Fibroblast of lung (primary cell): ENCODE data around the gene PKIG. TPM values are rescaled to one million over a fixed set of nuclear protein-coding genes. Genes with fewer than 3 reads are reported as not detected.
A peak's percentile ranks its signal among the peaks of the same experiment; 100 is the strongest.

Source experiments
- DNase-seq, 2 donors: peaks; one replicate each; pipeline versions ENCODE4 v3.0.0 to v3.0.0-alpha.2; 2010; ENCODE audit warnings: low read depth in 2 of 2
- H2AFZ ChIP-seq: 2 replicates; pipeline ENCODE4 v1.5.1; 2012; ENCODE audit warnings: low read length, control low read depth, inconsistent platforms
- H3K27ac ChIP-seq: 2 replicates; pipeline ENCODE4 v1.5.1; 2011; ENCODE audit warnings: low read length, control low read depth; ENCODE audit not compliant: insufficient read depth
- H3K27me3 ChIP-seq: 2 replicates; pipeline ENCODE4 v1.5.1; 2011; ENCODE audit warnings: mild to moderate bottlenecking, low read length; ENCODE audit not compliant: control insufficient read depth, insufficient read depth
- H3K36me3 ChIP-seq: 2 replicates; pipeline ENCODE4 v1.5.1; 2011; ENCODE audit warnings: low read length; ENCODE audit not compliant: control insufficient read depth, insufficient read depth
- H3K4me1 ChIP-seq: 2 replicates; pipeline ENCODE4 v1.5.1; 2011; ENCODE audit warnings: low read length; ENCODE audit not compliant: control insufficient read depth, insufficient read depth; ENCODE audit errors: extremely low read depth
- H3K4me2 ChIP-seq: 2 replicates; pipeline ENCODE4 v1.5.1; 2011; ENCODE audit warnings: low read length, control low read depth; ENCODE audit not compliant: insufficient read depth; ENCODE audit errors: extremely low read depth
- H3K4me3 ChIP-seq, 4 experiments: fragments of 200-600 bp in 1 of 4; sonication (generic) in 1 of 4; replicated peaks in 1 of 4; 2 replicates each; pipeline ENCODE4 v1.5.1; 2011 to 2016; ENCODE audit warnings: low read length in 4 of 4, low read depth in 3 of 4, mild to moderate bottlenecking in 3 of 4, control low read depth in 2 of 4, inconsistent platforms in 1 of 4, mixed read lengths in 1 of 4; ENCODE audit not compliant: insufficient read depth in 1 of 4; ENCODE audit errors: control extremely low read depth in 1 of 4
- H3K79me2 ChIP-seq: 2 replicates; pipeline ENCODE4 v1.5.1; 2012; ENCODE audit warnings: mild to moderate bottlenecking, low read length, inconsistent platforms; ENCODE audit not compliant: control insufficient read depth, insufficient read depth
- H3K9ac ChIP-seq: 2 replicates; pipeline ENCODE4 v1.5.1; 2011; ENCODE audit warnings: mild to moderate bottlenecking, low read length, control low read depth; ENCODE audit not compliant: insufficient read depth
- H3K9me3 ChIP-seq: 2 replicates; pipeline ENCODE4 v1.5.1; 2012; ENCODE audit warnings: low read depth, low read length; ENCODE audit not compliant: control insufficient read depth, insufficient read depth
- H4K20me1 ChIP-seq: 2 replicates; pipeline ENCODE4 v1.5.1; 2011; ENCODE audit warnings: low read length; ENCODE audit not compliant: control insufficient read depth, insufficient read depth; ENCODE audit errors: extremely low read depth
- CTCF ChIP-seq, 2 donors: IDR thresholded peaks in 1 of 2; conservative IDR thresholded peaks in 1 of 2; 1 replicate in 1 of 2; 2 replicates in 1 of 2; pipeline ENCODE4 v1.5.1; 2011 to 2012; ENCODE audit warnings: low read length in 2 of 2, control low read depth in 1 of 2, inconsistent platforms in 1 of 2, low read depth in 1 of 2, mild to moderate bottlenecking in 1 of 2
- EZH2 ChIP-seq: IDR thresholded peaks from 2 replicates; pipeline ENCODE4 v1.5.1; 2012; ENCODE audit warnings: low read length, control low read depth, mild to moderate bottlenecking; ENCODE audit errors: missing control alignments
- polyA plus RNA-seq, 2 donors: library from polyadenylated mRNA; depleted of rRNA in 1 of 2; stranded (reverse) in 1 of 2; unstranded in 1 of 2; fragments of >200 nt; gene quantifications; 2 replicates each; pipeline ENCODE4 v1.2.1, GENCODE V29; 2011 to 2012; ENCODE audit warnings: missing spikeins in 1 of 2
- total RNA-seq: library from RNA; depleted of rRNA; stranded (reverse); fragments of >200 nt; gene quantifications from 2 replicates; pipeline ENCODE4 v1.2.1, GENCODE V29; 2014

The PKIG gene
- total and polyA plus RNA-seq, 2 donors (not counting 1 experiment from before 2014, with no cell fraction given) = 192 to 234 TPM

GRCh38 chr20:44649976-44650375 is 67.6 kb downstream of the PKIG start:
- Histone ChIP-seq H3K36me3 (no peaks in the 10 kb centered on the region), H4K20me1 (no peaks in the 10 kb centered on the region), H2AFZ (no peak overlapping the region), H3K27me3 (peaks cover 11% of the 10 kb centered on the region), H3K4me3 (no peak overlapping the region), H3K9me3 (no peaks in the 10 kb centered on the region), H3K9ac (no peak overlapping the region), H3K4me2 (no peak overlapping the region), H3K79me2 (no peaks in the 10 kb centered on the region), H3K4me1 (peaks cover 8% of the 10 kb centered on the region), H3K27ac (no peak overlapping the region)
- TF ChIP-seq CTCF (conservative IDR thresholded peaks at IDR 0.05 in 1 of 2, IDR thresholded peaks at IDR 0.05 in 1 of 2; ENCODE audit: low read depth in 1 of 2, low read length in 2 of 2) (no peak), EZH2 (no peak)
- no peak for DNase-seq

GRCh38 chr20:44650771-44651433 is 68.5 kb downstream of the PKIG start:
- H3K4me2 ChIP-seq = peak overlapping the region; percentile 66
- TF ChIP-seq EZH2 = no peak
- TF ChIP-seq CTCF (conservative IDR thresholded peaks at IDR 0.05 in 1 of 2, IDR thresholded peaks at IDR 0.05 in 1 of 2; ENCODE audit: low read depth in 1 of 2, low read length in 2 of 2) = no peak
- H3K27ac ChIP-seq = no peak overlapping the region
- H2AFZ ChIP-seq = no peak overlapping the region
- no peaks in the 10 kb centered on the region for H3K79me2 ChIP-seq
- peaks cover 17% of the 10 kb centered on the region for H3K27me3 ChIP-seq
- H3K4me3 ChIP-seq = peak overlapping the region; percentile 38 to 76 (median 40)
- H3K9me3 ChIP-seq = no peaks in the 10 kb centered on the region
- peak overlapping the region; percentile 32 for H3K9ac ChIP-seq
- H4K20me1 ChIP-seq = no peaks in the 10 kb centered on the region
- H3K4me1 ChIP-seq = peaks cover 8% of the 10 kb centered on the region
- no peaks in the 10 kb centered on the region for H3K36me3 ChIP-seq
- no peak for DNase-seq

- no peak for DNase-seq
- H3K27me3 ChIP-seq = peaks cover 17% of the 10 kb centered on the region
- TF ChIP-seq EZH2 (no peak), CTCF (conservative IDR thresholded peaks at IDR 0.05 in 1 of 2, IDR thresholded peaks at IDR 0.05 in 1 of 2; ENCODE audit: low read depth in 1 of 2, low read length in 2 of 2) (no peak)
- peak overlapping the region; percentile 32 for H3K9ac ChIP-seq
- H3K9me3 ChIP-seq = no peaks in the 10 kb centered on the region
- H3K4me2 ChIP-seq = peak overlapping the region; percentile 66
- H2AFZ ChIP-seq = no peak overlapping the region
- no peaks in the 10 kb centered on the region for H3K79me2 ChIP-seq
- H3K36me3 ChIP-seq = no peaks in the 10 kb centered on the region
- no peaks in the 10 kb centered on the region for H4K20me1 ChIP-seq
- no peak overlapping the region for H3K27ac ChIP-seq
- H3K4me3 ChIP-seq = peak overlapping the region; percentile 38 to 76 (median 40)
- peaks cover 6% of the 10 kb centered on the region for H3K4me1 ChIP-seq
These were observed 69.0 kb downstream of the PKIG start for GRCh38 chr20:44651434-44651683.
